GM18907 (cell line): Measurements from ENCODE around the gene BAD.

ENCODE experiments used
- ATAC-seq: cut with Tn5 transposase; IDR thresholded peaks from one replicate; pipeline ENCODE4 v1.9.1; 2021; ENCODE audit warnings: mild to moderate bottlenecking, moderate library complexity; ENCODE audit not compliant: unreplicated experiment

The BAD gene

GRCh38 chr11:64281957-64282770, 2.3 kb downstream of the BAD start:
- ATAC-seq = no peak

GRCh38 chr11:64278576-64279190, 5.8 kb downstream of the BAD start:
- ATAC-seq = no peak

DNA sequence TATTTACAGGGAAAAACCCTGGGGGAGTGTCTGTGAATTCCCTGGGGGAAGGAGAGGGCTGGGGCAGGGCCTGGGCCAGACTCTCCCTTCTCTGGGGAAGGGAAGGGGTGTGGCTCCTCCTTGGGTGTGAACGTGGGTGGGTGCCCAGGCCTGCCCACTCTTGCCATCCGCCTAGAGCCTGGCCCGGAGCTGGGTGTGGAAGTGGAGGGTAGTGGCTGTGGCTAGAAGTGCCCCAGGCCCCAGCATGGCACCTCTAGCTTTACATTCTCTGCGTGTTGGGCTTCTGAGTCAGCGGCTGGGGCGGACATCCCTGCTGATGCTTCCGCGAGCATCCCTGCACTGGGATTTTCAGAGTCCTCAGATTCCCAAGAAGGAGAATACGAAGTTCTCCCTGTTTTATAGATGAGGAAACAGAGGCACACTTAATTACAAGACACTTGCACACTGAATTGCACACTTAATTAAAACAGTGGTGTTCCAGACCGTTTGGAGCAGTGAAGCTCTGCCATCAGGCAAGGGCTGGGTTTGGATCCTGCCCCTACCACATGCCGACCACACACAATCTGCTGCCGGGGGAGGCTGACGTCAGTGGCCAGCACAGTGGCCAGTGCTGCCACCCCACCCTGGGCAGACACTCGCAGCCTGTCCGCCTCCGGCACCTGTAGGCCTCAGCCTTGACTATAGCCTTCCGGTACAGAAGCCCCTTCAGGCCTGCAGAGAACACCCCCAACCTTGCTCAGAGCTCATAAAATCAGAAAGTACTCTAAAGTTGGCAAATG, 7.6 kb downstream of the BAD start:
- no peak for ATAC-seq

DNA sequence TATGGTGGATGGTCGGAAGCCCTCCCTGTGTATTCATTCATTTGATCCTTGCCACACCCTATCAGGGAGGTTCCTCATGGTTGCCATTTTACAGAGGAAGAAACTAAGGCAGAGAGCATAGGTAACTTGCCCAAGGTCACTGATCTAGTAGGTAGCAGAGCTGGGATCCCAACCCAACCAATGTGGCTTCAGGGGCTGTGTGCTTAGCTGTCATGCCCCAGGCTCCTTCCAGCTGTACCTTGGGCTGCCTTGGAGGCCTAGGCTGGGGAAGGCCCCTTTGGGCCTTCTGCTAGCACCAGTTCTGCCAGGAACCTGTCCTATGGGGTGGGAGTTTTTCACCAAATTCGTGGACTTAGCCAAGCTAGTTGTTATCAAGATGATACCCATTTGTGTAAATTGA, 8.6 kb downstream of the BAD start:
- no peak for ATAC-seq

DNA sequence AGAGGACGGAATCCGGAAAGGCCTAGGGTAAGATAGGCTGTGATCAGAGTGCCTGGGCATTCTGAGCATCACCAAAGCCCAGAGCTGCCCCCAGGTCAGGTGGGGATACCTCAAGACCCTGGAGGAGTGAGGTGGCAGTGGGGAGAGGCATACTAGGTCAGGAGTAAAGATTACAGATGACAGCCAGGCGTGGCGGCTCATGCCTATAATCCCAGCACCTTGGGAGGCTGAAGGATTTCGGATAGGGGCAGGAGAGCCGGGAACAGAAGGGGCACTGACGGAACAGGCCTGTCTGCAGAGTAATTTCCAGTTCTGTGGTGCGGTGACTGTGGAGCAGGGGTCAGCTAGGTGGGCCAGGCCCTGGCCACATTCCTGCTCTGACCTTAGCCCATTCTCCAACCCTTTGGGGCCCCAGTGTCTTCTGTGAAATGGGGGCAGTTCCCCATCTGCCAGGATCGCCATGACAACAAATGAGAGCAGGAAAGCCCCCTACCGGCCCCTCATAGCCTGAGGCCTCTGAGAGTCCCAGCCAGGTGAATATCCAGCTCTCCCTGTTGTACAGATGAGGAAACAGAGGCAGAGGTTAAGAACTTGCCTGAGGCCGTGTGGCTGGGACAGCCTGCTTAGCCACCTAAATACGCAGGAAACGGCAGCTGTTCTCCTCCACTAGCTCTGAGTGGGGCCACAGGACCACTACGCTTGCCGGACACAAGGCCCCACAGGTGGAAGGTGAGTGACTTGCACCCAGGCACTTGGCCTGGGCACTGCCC, 9.2 kb downstream of the BAD start:
- ATAC-seq = no peak

GRCh38 chr11:64269540-64270220, 14.8 kb downstream of the BAD start:
- peak; percentile 68 for ATAC-seq

- ATAC-seq = peak; percentile 10
Measured at GRCh38 chr11:64268893-64269539, 15.4 kb downstream of the BAD start.

- no peak for ATAC-seq
Measured at GRCh38 chr11:64268025-64268892, 16.2 kb downstream of the BAD start.

DNA sequence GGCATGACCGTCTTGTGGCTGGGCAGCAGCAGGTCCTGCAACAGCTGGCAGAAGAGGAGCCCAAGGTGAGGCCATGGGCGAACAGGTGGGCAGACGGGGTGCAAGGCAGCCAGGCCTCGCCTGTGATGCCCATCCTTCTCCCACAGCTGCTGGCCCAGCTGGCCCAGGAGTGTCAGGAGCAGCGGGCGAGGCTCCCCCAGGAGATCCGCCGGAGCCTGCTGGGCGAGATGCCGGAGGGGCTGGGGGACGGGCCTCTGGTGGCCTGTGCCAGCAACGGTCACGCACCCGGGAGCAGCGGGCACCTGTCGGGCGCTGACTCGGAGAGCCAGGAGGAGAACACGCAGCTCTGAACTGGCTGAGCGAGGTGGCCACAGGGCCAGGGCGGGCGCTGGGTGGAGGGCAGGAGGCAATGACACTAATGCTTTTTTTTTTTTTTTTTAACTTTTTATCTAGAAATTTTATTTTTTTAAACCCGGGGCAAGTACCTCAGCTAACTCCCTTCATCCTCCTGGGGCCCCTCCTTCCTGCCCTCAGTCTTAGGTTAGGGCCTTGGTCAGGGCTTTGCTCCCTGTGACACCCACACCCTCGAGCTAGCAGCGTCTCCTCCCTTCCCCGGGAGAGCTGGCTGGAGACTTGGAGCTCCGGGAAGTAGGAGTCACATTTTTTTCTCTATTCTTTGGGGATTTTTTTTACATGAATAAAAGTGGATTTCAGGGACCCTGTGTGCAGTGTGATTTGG, 17.1 kb downstream of the BAD start:
- ATAC-seq = no peak

- no peak for ATAC-seq
Measured at GRCh38 chr11:64266339-64266738, 18.1 kb downstream of the BAD start.

GRCh38 chr11:64265176-64266160, 19.0 kb downstream of the BAD start:
- ATAC-seq = no peak

DNA sequence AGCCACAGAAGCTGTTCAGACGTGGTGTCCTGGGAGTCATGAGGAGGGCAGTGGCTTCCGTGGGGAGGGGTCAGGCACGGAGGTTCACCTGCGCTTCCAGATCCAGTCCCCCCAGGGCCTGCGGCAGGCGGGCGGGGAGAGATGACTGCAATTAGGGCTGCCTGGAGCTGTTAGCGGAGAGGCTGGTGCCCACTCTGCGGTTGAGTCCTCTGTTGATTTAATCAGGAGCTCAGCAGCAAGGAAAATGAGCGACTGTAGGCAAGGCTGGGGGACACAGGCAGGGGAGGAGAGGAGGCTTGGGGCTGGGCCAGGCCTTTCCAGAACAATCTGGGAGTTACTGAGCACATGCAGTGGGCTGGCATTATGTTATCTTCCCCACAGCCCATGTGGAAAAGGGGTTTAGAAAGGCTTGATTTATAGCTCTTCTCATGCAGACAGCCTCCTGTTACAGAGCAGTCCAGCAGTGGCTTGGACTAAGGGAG, 20.1 kb downstream of the BAD start:
- ATAC-seq = no peak

GRCh38 chr11:64263947-64264317, 20.5 kb downstream of the BAD start:
- ATAC-seq = no peak

GRCh38 chr11:64263021-64263946, 21.2 kb downstream of the BAD start:
- ATAC-seq = no peak

DNA sequence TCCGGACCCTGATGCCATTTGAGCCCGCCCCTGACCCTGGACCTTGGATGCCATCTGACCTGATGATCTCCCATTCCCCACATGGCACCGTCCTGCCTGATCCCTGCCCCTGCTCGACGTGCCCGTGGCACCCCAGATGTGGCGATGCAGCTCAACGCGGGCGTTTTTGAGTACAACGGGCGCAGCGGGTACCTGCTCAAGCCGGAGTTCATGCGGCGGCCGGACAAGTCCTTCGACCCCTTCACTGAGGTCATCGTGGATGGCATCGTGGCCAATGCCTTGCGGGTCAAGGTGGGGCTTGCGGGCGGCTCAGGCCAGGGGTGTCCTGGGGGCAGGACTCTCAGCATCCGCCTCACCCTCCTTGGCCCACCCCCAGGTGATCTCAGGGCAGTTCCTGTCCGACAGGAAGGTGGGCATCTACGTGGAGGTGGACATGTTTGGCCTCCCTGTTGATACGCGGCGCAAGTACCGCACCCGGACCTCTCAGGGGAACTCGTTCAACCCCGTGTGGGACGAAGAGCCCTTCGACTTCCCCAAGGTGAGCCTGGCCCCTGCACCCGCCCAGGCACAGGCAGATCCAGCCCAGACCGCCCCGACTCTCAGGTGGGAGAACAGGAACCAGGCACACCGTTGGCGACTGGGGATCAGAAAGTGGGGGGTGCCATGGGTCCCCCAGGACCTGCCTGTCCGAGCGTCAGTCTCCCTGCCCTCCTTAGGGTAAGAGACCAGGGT, 22.0 kb downstream of the BAD start:
- no peak for ATAC-seq
